Astrocyte (in vitro differentiated cells and primary cell): ENCODE data around the gene MAOB.

ENCODE experiments used
- CTCF ChIP-seq: IDR thresholded peaks from 2 replicates; pipeline ENCODE4 v1.5.1; 2011; ENCODE audit warnings: low read depth, mild to moderate bottlenecking, inconsistent platforms, low read length, moderate library complexity; ENCODE audit not compliant: insufficient read depth
- EZH2 ChIP-seq: IDR thresholded peaks from 2 replicates; pipeline ENCODE4 v1.6.1; 2012; ENCODE audit warnings: mild to moderate bottlenecking, low read length, inconsistent platforms; ENCODE audit not compliant: insufficient read depth

DNA sequence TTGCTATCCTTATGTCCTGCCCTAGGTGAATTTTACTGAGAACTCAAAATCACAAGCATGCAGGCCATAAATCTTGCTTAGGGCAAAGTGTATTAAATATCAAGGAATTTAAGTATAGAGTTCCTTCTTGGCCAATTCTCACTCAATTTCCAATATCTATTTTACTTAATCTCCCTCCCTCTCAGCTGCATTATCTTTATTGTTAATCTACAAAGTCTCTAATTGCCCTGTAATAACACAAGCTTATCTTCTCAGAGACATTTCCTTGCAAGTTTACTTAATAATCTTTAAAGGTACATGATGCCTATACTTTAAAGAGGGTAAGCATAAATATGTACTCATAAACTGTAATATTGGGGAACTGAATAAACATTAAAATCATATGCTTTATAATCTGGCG is 26.9 kb upstream of the MAOB start:
- TF ChIP-seq CTCF (no peak), EZH2 (no peak)
